Mucosa of descending colon (tissue), 3 donors: ENCODE data around the gene LRRFIP1. TPM values are rescaled to one million over a fixed set of nuclear protein-coding genes. Genes with fewer than 3 reads are reported as not detected.

Experiments used
- ATAC-seq: fragments of 200-7000 bp; cut with Tn5 transposase; one replicate; pipeline ENCODE4 v1.9.1; 2020; ENCODE audit warnings: mild to moderate bottlenecking, moderate library complexity
- DNase-seq, 3 donors: peaks; one replicate each; pipeline ENCODE4 v3.0.0-alpha.2; 2020
- H3K36me3 ChIP-seq: fragments of 200-600 bp; one replicate; pipeline ENCODE4 v1.8.0; 2021; ENCODE audit warnings: low read depth, mild to moderate bottlenecking
- H3K4me1 ChIP-seq: fragments of 200-600 bp; one replicate; pipeline ENCODE4 v1.8.0; 2021; ENCODE audit warnings: low read depth, mild to moderate bottlenecking
- H3K4me3 ChIP-seq: fragments of 200-600 bp; one replicate; pipeline ENCODE4 v1.8.0; 2021; ENCODE audit warnings: mild to moderate bottlenecking
- H3K9me3 ChIP-seq: fragments of 200-600 bp; one replicate; pipeline ENCODE4 v1.8.0; 2021; ENCODE audit warnings: mild to moderate bottlenecking
- intact Hi-C, 2 donors: fragments of 100-400 bp; cut with DNase I in 1 of 2; cut with micrococcal nuclease in 1 of 2; formaldehyde crosslinking; loops; one replicate each; pipeline versions ENCODE4 v1.11.0 to v1.11.1; 2022; cut with DNase I, micrococcal nuclease
- total RNA-seq, 3 donors: library from RNA; stranded (reverse); fragmentation: NEBNext Ultra II Directional in 2 of 3; extraction: Animal tissue kit (Norgen Biotek cat#: 25700) in 2 of 3; gene quantifications; one replicate each; pipeline versions ENCODE4 v1.2.1 to v1.2.4, GENCODE V29; 2021 to 2023
- TF ChIP-seq, protein P1 (sequence below): fragments of 200-600 bp; IDR thresholded peaks from one replicate; pipeline ENCODE4 v1.8.0; 2022; ENCODE audit warnings: antibody characterized with exemption, mild to moderate bottlenecking
- donor health status: DM: no; HTN: no; CAD: no; lungs with moderate emphysema.
- donor health status: DM: no; HTN: no; CAD: no.
- donor health status: DM: no; HTN: yes; CAD: no.

The LRRFIP1 gene
- total RNA-seq, 3 donors from 2014 or later = 114 to 157 (median 120) TPM

DNA sequence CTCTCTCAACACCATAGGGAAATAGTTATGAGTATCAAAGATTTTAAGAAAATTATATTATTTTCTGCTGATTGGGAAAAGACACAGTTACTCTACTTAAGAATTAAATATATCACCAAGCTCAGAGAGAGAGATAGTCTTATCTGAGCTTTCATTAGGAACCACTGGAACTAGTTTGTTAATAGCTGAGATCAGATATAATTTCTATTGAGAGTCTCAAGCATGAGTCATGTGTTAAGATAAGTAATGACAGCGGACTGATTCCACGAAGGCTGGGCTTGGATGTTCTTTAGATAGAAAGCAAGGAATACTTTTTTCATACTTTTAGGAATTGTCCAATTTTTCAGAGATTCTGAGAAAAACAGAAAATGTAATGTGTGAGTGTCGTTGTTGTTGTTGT, 126.8 kb downstream of the LRRFIP1 start:
- no peak for ATAC-seq
- DNase-seq = no peak
- intact Hi-C loops = no loop called here
- Histone ChIP-seq H3K36me3 (peaks cover 14% of the 10 kb centered on the region), H3K4me3 (no peak overlapping the region), H3K4me1 (no peaks in the 10 kb centered on the region), H3K9me3 (no peaks in the 10 kb centered on the region)
- TF ChIP-seq, protein P1, sequence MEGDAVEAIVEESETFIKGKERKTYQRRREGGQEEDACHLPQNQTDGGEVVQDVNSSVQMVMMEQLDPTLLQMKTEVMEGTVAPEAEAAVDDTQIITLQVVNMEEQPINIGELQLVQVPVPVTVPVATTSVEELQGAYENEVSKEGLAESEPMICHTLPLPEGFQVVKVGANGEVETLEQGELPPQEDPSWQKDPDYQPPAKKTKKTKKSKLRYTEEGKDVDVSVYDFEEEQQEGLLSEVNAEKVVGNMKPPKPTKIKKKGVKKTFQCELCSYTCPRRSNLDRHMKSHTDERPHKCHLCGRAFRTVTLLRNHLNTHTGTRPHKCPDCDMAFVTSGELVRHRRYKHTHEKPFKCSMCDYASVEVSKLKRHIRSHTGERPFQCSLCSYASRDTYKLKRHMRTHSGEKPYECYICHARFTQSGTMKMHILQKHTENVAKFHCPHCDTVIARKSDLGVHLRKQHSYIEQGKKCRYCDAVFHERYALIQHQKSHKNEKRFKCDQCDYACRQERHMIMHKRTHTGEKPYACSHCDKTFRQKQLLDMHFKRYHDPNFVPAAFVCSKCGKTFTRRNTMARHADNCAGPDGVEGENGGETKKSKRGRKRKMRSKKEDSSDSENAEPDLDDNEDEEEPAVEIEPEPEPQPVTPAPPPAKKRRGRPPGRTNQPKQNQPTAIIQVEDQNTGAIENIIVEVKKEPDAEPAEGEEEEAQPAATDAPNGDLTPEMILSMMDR = no peak

DNA sequence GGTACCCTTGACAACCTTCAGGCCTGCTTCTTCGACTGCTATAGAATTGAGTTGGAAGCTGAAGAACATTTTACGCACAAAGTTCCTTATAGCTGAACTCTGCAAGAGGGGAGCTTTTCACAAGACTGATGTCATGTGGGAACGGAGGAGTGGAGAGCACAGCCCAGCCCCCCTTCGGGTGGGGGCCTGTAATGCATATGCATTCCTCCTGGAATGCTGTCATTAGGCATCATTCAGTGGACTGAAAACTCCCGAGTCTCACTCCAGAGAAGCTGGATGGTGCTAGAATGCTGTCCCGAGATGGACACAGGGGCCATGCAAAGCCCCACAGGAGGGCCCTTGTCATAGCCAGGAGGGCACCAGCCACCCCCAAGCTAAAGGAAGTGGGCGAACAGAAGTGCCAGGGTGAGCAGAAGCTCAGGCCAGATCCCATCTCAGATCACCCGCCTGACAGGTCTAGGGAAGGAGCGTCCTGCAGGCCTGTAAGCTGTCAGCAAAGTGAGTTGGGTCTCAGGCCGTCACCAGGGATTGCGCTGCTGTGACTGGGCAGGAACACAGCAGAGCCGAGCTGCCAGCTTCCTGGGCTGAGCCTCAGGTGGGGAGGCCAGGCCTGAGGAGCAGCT, 127.3 kb downstream of the LRRFIP1 start:
- Histone ChIP-seq H3K9me3 (no peaks in the 10 kb centered on the region), H3K4me1 (no peaks in the 10 kb centered on the region), H3K36me3 (peaks cover 9% of the 10 kb centered on the region), H3K4me3 (no peak overlapping the region)
- ATAC-seq (no peak), DNase-seq (no peak)
- intact Hi-C loops = no loop called here
- TF ChIP-seq, protein P1 = no peak

DNA sequence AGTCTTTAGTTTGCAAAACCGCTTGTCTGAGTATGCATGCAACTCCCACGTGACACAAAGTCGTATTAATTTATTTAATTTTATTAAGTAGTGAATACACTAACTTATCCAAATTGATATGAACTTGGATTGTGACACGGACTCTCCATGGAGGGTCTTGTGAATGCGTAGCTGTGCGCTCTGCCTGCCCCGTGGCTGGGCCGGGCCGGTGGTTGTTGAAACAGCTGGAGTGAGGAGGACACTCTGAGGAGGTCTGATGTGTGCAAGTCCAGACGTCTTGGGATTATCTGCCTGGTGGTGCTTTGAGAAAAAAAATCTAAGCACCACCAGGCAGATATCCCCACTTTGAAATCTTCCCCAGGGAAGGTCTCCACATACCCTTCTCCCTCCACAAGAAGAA, 130.2 kb downstream of the LRRFIP1 start:
- intact Hi-C loops = no loop called here
- TF ChIP-seq, protein P1 = no peak
- H3K4me3 ChIP-seq = no peak overlapping the region
- H3K4me1 ChIP-seq = no peaks in the 10 kb centered on the region
- no peaks in the 10 kb centered on the region for H3K9me3 ChIP-seq
- DNase-seq (no peak), ATAC-seq (no peak)
- peaks cover 7% of the 10 kb centered on the region for H3K36me3 ChIP-seq

DNA sequence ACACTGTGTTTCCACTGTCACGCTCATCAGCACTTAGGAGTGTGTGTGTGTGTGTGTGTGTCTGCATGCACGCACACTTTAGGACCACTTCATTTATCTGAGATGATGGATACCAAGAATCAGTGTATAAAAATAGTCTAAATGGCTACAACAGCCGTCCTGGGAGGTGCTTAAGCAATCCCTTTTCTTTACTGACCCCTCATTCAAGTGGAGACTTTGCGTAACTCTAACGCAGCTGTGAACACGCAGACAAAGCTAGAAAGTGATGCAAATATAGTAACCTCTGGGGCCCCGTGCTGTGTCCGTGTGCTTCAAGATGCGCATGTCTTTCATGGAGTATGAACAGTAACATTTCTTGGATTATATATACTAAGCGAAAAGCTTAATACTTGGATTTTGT, 130.8 kb downstream of the LRRFIP1 start:
- TF ChIP-seq, protein P1 = no peak
- Histone ChIP-seq H3K36me3 (peaks cover 7% of the 10 kb centered on the region), H3K9me3 (no peaks in the 10 kb centered on the region), H3K4me1 (no peaks in the 10 kb centered on the region), H3K4me3 (no peak overlapping the region)
- DNase-seq = no peak
- intact Hi-C loops = no loop called here
- no peak for ATAC-seq

DNA sequence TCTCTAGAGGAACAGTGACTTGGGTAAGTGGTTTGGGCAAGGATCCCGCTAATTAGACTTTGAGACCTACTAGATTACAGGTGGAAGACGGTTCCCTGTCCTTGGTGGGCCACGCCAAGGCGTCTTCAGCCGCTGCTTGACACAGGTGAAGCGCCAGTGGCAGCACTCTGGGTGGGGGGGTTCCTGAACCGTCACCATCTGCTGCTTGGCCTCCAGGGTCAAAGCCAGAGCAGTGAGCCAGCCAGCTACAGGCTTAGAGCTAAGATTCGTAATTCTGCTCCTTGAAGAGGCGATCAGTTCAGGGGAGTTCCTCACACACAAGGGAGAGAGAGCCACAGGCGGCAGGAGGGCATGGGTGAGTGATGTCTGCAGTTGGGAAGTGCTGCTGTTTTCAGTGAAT, 131.8 kb downstream of the LRRFIP1 start:
- H3K36me3 ChIP-seq = peaks cover 3% of the 10 kb centered on the region
- ATAC-seq (no peak), DNase-seq (no peak)
- H3K4me3 ChIP-seq = no peak overlapping the region
- no peaks in the 10 kb centered on the region for H3K4me1 ChIP-seq
- H3K9me3 ChIP-seq = no peaks in the 10 kb centered on the region
- intact Hi-C loops = no loop called here
- TF ChIP-seq, protein P1 = no peak
